Fibroblast of lung (primary cell): Measurements from ENCODE around the gene DNAJC6. TPM values are rescaled to one million over a fixed set of nuclear protein-coding genes. Genes with fewer than 3 reads are reported as not detected.

Experiments
- DNase-seq, 2 donors: peaks; one replicate each; pipeline versions ENCODE4 v3.0.0 to v3.0.0-alpha.2; 2010; ENCODE audit warnings: low read depth in 2 of 2
- H2AFZ ChIP-seq: 2 replicates; pipeline ENCODE4 v1.5.1; 2012; ENCODE audit warnings: low read length, control low read depth, inconsistent platforms
- H3K27ac ChIP-seq: 2 replicates; pipeline ENCODE4 v1.5.1; 2011; ENCODE audit warnings: low read length, control low read depth; ENCODE audit not compliant: insufficient read depth
- H3K27me3 ChIP-seq: 2 replicates; pipeline ENCODE4 v1.5.1; 2011; ENCODE audit warnings: mild to moderate bottlenecking, low read length; ENCODE audit not compliant: control insufficient read depth, insufficient read depth
- H3K36me3 ChIP-seq: 2 replicates; pipeline ENCODE4 v1.5.1; 2011; ENCODE audit warnings: low read length; ENCODE audit not compliant: control insufficient read depth, insufficient read depth
- H3K4me1 ChIP-seq: 2 replicates; pipeline ENCODE4 v1.5.1; 2011; ENCODE audit warnings: low read length; ENCODE audit not compliant: control insufficient read depth, insufficient read depth; ENCODE audit errors: extremely low read depth
- H3K4me2 ChIP-seq: 2 replicates; pipeline ENCODE4 v1.5.1; 2011; ENCODE audit warnings: low read length, control low read depth; ENCODE audit not compliant: insufficient read depth; ENCODE audit errors: extremely low read depth
- H3K4me3 ChIP-seq, 4 experiments: fragments of 200-600 bp in 1 of 4; sonication (generic) in 1 of 4; replicated peaks in 1 of 4; 2 replicates each; pipeline ENCODE4 v1.5.1; 2011 to 2016; ENCODE audit warnings: low read length in 4 of 4, low read depth in 3 of 4, mild to moderate bottlenecking in 3 of 4, control low read depth in 2 of 4, inconsistent platforms in 1 of 4, mixed read lengths in 1 of 4; ENCODE audit not compliant: insufficient read depth in 1 of 4; ENCODE audit errors: control extremely low read depth in 1 of 4
- H3K79me2 ChIP-seq: 2 replicates; pipeline ENCODE4 v1.5.1; 2012; ENCODE audit warnings: mild to moderate bottlenecking, low read length, inconsistent platforms; ENCODE audit not compliant: control insufficient read depth, insufficient read depth
- H3K9ac ChIP-seq: 2 replicates; pipeline ENCODE4 v1.5.1; 2011; ENCODE audit warnings: mild to moderate bottlenecking, low read length, control low read depth; ENCODE audit not compliant: insufficient read depth
- H3K9me3 ChIP-seq: 2 replicates; pipeline ENCODE4 v1.5.1; 2012; ENCODE audit warnings: low read depth, low read length; ENCODE audit not compliant: control insufficient read depth, insufficient read depth
- H4K20me1 ChIP-seq: 2 replicates; pipeline ENCODE4 v1.5.1; 2011; ENCODE audit warnings: low read length; ENCODE audit not compliant: control insufficient read depth, insufficient read depth; ENCODE audit errors: extremely low read depth
- CTCF ChIP-seq, 2 donors: IDR thresholded peaks in 1 of 2; conservative IDR thresholded peaks in 1 of 2; 1 replicate in 1 of 2; 2 replicates in 1 of 2; pipeline ENCODE4 v1.5.1; 2011 to 2012; ENCODE audit warnings: low read length in 2 of 2, control low read depth in 1 of 2, inconsistent platforms in 1 of 2, low read depth in 1 of 2, mild to moderate bottlenecking in 1 of 2
- EZH2 ChIP-seq: IDR thresholded peaks from 2 replicates; pipeline ENCODE4 v1.5.1; 2012; ENCODE audit warnings: low read length, control low read depth, mild to moderate bottlenecking; ENCODE audit errors: missing control alignments
- polyA plus RNA-seq, 2 donors: library from polyadenylated mRNA; depleted of rRNA in 1 of 2; stranded (reverse) in 1 of 2; unstranded in 1 of 2; fragments of >200 nt; gene quantifications; 2 replicates each; pipeline ENCODE4 v1.2.1, GENCODE V29; 2011 to 2012; ENCODE audit warnings: missing spikeins in 1 of 2
- total RNA-seq: library from RNA; depleted of rRNA; stranded (reverse); fragments of >200 nt; gene quantifications from 2 replicates; pipeline ENCODE4 v1.2.1, GENCODE V29; 2014

Gene DNAJC6
- total and polyA plus RNA-seq, 2 donors (not counting 1 experiment from before 2014, with no cell fraction given), result 0.33 to 0.98 TPM

- Histone ChIP-seq H3K27me3 (no peaks in the 10 kb centered on the region), H3K36me3 (peaks cover 3% of the 10 kb centered on the region), H3K4me3 (no peak overlapping the region), H2AFZ (no peak overlapping the region), H3K27ac (no peak overlapping the region), H3K79me2 (peaks cover 2% of the 10 kb centered on the region), H3K4me2 (no peak overlapping the region), H4K20me1 (no peaks in the 10 kb centered on the region), H3K9me3 (no peaks in the 10 kb centered on the region), H3K4me1 (peaks cover 2% of the 10 kb centered on the region), H3K9ac (no peak overlapping the region)
- no peak for DNase-seq
- TF ChIP-seq EZH2 (no peak), CTCF (conservative IDR thresholded peaks at IDR 0.05 in 1 of 2, IDR thresholded peaks at IDR 0.05 in 1 of 2; ENCODE audit: low read depth in 1 of 2, low read length in 2 of 2) (peak in 1 of 2 donors; percentile 23)
These were observed 124.9 kb downstream of the DNAJC6 start for GRCh38 chr1:65434255-65434654.

GRCh38 chr1:65434760-65435159 is 125.4 kb downstream of the DNAJC6 start:
- no peak overlapping the region for H3K27ac ChIP-seq
- TF ChIP-seq EZH2 (no peak), CTCF (conservative IDR thresholded peaks at IDR 0.05 in 1 of 2, IDR thresholded peaks at IDR 0.05 in 1 of 2; ENCODE audit: low read depth in 1 of 2, low read length in 2 of 2) (no peak)

GRCh38 chr1:65435987-65436386 is 126.6 kb downstream of the DNAJC6 start:
- Histone ChIP-seq H3K36me3 (peaks cover 1% of the 10 kb centered on the region), H3K4me3 (no peak overlapping the region), H3K4me1 (peaks cover 2% of the 10 kb centered on the region), H3K4me2 (no peak overlapping the region), H3K27me3 (no peaks in the 10 kb centered on the region), H3K9me3 (no peaks in the 10 kb centered on the region), H3K27ac (no peak overlapping the region), H2AFZ (no peak overlapping the region), H4K20me1 (no peaks in the 10 kb centered on the region), H3K79me2 (no peaks in the 10 kb centered on the region), H3K9ac (no peak overlapping the region)
- peak; percentile 40 to 81 for DNase-seq
- TF ChIP-seq CTCF (conservative IDR thresholded peaks at IDR 0.05 in 1 of 2, IDR thresholded peaks at IDR 0.05 in 1 of 2; ENCODE audit: low read depth in 1 of 2, low read length in 2 of 2) (no peak), EZH2 (no peak)

More at GRCh38 chr1:65434760-65435159, 125.4 kb downstream of the DNAJC6 start:
- H3K27me3 ChIP-seq, result no peaks in the 10 kb centered on the region
- peaks cover 2% of the 10 kb centered on the region for H3K79me2 ChIP-seq
- no peak overlapping the region for H2AFZ ChIP-seq
- H3K9me3 ChIP-seq, result no peaks in the 10 kb centered on the region
- no peak overlapping the region for H3K9ac ChIP-seq
- no peak overlapping the region for H3K4me3 ChIP-seq
- peaks cover 3% of the 10 kb centered on the region for H3K36me3 ChIP-seq
- no peaks in the 10 kb centered on the region for H4K20me1 ChIP-seq
- peaks cover 2% of the 10 kb centered on the region for H3K4me1 ChIP-seq
- DNase-seq, result peak in 1 of 2 donors; percentile 31
- H3K4me2 ChIP-seq, result no peak overlapping the region
